Stimulated activated CD8-positive, alpha-beta memory T cell treated with anti-CD3 and anti-CD28 coated beads, Interleukin-12 subunit alpha, Interleukin-12 subunit beta, amount 100 ng/mL, for 4 hours (primary cell): Measurements from ENCODE around the gene KIAA0513.

Source experiments
- DNase-seq: peaks from one replicate; pipeline ENCODE4 v3.0.0-alpha.2; 2020; ENCODE audit warnings: low read depth

KIAA0513 gene

DNA sequence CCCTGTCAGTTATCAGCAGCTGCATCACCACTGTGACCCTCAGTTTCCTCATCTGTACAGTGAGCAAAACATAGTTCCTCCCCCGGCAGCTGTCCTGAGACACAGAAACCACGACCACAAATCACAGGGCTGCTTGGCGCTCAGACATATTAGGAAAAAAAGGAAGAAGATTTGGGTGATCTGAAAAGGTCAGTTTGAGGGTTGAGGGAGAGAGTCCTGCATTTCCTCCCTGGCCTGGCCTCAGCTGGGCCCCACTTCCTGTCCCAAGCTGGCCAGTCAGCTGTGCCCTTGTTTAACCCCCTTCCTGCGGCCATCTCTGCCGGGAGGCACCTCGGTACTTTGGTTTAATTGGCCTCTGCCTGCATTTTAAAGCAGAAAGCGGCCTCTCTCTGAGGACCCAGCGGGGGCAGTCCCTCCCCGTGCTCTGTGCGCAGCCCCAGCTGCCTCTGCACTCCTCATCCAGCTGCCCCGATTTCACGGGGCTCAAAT lies 108.7 kb downstream of the KIAA0513 start:
- no peak for DNase-seq

- DNase-seq, result no peak
These were observed 109.2 kb downstream of the KIAA0513 start for GRCh38 chr16:85136702-85137322.

GRCh38 chr16:85137323-85138072 lies 109.9 kb downstream of the KIAA0513 start:
- DNase-seq, result no peak

GRCh38 chr16:85138073-85138824 lies 110.7 kb downstream of the KIAA0513 start:
- DNase-seq, result no peak

DNA sequence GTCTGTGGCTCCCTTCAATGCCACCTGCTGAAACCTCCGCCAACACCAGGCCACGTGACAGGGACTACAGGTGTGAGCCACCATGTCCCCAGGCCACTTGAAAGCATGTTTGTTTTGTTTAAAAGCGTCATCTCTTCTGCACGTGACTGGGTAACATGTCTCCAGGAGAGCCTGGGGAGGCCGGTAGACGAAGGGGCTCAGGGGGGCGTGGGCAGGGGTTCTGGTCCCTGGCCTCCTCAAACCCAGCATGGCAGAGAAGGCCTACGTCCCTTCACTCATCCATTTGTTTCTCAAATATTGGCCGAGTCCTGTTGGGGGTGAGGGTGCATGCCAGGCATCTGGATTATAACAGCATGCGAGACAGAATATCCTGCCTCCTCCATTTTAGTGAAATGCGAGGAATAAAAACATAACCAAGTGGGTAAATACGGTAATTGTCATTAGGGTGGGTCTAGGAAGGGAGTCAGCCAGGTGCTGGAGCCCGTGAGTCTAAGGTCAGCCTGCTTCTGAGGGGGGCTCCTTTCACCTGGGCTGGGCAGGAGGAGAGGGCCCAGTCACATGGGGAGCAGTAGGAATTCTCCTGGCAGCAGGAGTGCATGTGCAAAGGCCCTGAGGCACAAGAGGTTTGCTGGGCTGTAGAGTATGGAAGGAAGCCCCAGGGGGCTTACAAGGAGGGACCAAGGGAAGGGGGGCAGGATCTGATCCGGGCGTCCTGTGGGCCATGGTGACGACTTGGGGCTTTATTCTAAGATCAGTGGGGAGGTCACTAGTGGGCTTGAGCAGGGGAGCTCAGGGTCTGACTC lies 111.4 kb downstream of the KIAA0513 start:
- DNase-seq, result no peak

- DNase-seq, result no peak
These were observed 112.3 kb downstream of the KIAA0513 start for GRCh38 chr16:85139881-85140339.

DNA sequence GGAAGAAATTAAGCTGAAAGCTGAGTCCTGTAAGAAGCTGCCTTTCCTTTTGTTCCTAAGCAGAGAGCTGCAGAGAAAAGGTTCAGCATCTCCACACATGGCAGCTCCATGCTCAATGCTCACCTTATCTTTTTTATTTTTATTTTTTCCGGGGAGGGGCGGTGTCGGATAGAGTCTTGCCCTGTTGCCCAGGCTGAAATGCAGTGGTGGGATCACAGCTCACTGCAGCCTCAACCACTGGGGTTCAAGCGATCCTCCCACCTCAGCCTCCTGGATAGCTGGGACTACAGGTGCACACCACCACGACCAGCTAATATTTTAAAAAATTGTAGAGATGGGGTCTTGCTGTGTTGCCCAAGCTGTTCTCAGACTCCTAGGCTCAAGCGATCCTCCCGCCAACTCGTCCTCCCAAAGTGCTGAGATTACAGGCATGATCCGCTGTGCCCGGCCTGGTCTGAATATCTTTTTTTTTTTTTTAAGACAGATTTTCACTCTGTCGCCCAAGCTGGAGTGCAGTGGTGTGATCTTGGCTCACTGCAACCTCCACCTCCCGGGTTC lies 112.9 kb downstream of the KIAA0513 start:
- DNase-seq, result no peak

- no peak for DNase-seq
These were observed 114.0 kb downstream of the KIAA0513 start for GRCh38 chr16:85141491-85142128.

DNA sequence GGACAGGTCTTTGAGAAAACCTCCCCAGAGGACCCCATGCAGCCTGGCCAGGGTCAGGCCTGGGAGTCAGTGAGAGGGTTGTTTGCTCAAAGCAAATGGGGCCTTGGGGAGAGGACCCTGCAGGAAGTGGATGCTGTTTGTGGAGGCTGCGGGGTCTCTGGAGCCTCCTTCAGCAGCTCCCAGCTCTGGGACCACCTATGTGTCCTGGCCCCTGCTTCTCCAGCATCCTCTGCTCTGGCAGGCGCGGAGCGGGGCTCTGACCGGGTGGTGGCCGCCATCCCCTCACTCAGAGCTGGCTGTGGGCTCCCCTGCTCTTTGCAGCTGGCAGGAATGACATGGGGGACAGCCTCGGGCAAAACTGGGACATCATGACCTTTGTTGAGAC lies 114.5 kb downstream of the KIAA0513 start:
- DNase-seq, result no peak

DNA sequence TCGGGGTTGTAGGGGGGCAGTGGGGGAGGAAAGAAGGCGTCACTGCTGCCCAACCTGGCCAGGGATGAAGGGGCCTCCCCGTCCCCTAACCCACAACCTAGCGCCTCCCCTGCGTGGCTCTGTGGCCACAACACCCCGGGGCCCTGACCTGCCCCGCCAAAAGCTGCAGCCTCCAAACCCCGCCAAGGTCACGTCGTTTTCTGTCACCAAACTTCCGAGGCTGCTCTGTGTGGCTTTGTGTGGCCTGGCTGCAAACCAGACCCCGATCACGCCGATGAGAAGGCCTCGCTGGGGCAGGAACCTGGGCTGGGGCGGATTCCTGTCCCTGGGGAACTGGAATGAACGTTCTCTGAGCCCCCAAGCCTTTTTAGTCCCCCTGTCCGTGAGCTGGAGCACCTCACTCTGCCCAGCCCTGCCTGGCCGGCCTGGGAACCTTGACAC lies 115.2 kb downstream of the KIAA0513 start:
- no peak for DNase-seq
